Measurements from ENCODE around the gene STAC2. TPM values are rescaled to one million over a fixed set of nuclear protein-coding genes. Genes with fewer than 3 reads are reported as not detected.
A peak's percentile ranks its signal among the peaks of the same experiment; 100 is the strongest.

Gene STAC2
- total RNA-seq, 2 donors from 2014 or later = 0.11 to 0.15 TPM

DNA sequence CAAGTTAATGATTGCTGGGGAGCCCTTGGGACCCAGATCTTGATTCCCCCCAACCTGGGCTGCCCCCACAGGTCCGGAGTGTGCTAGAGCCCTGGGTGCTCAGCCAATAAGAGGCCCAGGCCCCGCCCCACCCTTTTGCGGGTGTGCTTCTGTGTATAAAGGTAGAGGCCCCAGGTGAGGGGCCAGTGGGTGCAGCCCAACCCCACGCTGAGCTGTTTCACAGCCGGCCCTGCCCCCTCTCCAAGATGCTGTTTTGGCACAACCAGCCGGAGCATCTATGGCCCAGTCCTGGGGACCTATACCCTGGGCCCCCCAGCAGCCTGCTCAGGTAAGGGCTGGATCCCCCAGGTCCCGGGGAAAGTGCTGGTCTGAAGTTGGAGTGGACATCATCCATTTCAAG, 11.8 kb upstream of the STAC2 start:
- H3K4me3 ChIP-seq = no peak overlapping the region
- H3K36me3 ChIP-seq = no peaks in the 10 kb centered on the region
- H3K9ac ChIP-seq (ENCODE audit: low read depth in 2 of 2, low read length in 2 of 2) = no peak overlapping the region
- TF ChIP-seq, protein P1, sequence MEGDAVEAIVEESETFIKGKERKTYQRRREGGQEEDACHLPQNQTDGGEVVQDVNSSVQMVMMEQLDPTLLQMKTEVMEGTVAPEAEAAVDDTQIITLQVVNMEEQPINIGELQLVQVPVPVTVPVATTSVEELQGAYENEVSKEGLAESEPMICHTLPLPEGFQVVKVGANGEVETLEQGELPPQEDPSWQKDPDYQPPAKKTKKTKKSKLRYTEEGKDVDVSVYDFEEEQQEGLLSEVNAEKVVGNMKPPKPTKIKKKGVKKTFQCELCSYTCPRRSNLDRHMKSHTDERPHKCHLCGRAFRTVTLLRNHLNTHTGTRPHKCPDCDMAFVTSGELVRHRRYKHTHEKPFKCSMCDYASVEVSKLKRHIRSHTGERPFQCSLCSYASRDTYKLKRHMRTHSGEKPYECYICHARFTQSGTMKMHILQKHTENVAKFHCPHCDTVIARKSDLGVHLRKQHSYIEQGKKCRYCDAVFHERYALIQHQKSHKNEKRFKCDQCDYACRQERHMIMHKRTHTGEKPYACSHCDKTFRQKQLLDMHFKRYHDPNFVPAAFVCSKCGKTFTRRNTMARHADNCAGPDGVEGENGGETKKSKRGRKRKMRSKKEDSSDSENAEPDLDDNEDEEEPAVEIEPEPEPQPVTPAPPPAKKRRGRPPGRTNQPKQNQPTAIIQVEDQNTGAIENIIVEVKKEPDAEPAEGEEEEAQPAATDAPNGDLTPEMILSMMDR (IDR thresholded peaks at IDR 0.05) = no peak
- no peaks in the 10 kb centered on the region for H3K4me1 ChIP-seq
- no peak for DNase-seq
- no peaks in the 10 kb centered on the region for H3K9me3 ChIP-seq
- intact Hi-C loops (cut with DNase I) = loop anchor here (10.0 kb wide), 1 partner anchor 73 kb away; the partner anchor contains the start of gene ARL5C
- H3K27me3 ChIP-seq = no peaks in the 10 kb centered on the region
- no peak overlapping the region for H3K27ac ChIP-seq

DNA sequence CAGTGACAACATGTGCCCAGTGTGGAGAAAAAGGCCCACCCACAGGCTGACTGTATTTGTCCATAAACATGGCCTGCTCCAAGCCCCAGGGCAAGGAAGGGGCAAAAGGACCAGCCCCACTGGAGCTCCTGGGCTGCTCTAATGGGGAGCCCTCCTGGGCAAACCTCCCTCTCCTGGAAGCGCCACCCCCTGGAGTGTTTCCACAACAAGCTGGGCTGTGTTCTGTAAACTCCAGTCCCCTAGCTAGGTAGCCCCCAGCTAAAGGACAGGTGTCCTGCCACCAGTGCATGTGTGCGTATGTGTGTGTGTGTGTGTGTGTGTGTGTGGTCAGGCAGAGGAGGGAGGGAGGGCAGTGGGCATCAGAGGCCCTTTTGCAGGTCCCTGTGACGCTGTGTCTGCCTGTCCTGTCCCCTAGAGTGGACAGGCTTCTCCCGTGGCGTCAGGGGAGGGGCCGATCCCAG, 11.3 kb upstream of the STAC2 start:
- no peaks in the 10 kb centered on the region for H3K4me1 ChIP-seq
- H3K9ac ChIP-seq (ENCODE audit: low read depth in 2 of 2, low read length in 2 of 2) = no peak overlapping the region
- no peaks in the 10 kb centered on the region for H3K9me3 ChIP-seq
- no peak overlapping the region for H3K4me3 ChIP-seq
- H3K27me3 ChIP-seq = no peaks in the 10 kb centered on the region
- no peak for DNase-seq
- intact Hi-C loops (cut with DNase I) = loop anchor here (10.0 kb wide), 1 partner anchor 72 kb away; the partner anchor contains the start of gene ARL5C
- H3K27ac ChIP-seq = no peak overlapping the region
- no peaks in the 10 kb centered on the region for H3K36me3 ChIP-seq
- TF ChIP-seq, protein P1 (IDR thresholded peaks at IDR 0.05) = no peak

GRCh38 chr17:39236450-39236927, 10.7 kb upstream of the STAC2 start:
- Histone ChIP-seq H3K27me3 (peaks cover 3% of the 10 kb centered on the region), H3K36me3 (no peaks in the 10 kb centered on the region), H3K27ac (no peak overlapping the region), H3K9me3 (no peaks in the 10 kb centered on the region), H3K4me3 (no peak overlapping the region), H3K9ac (ENCODE audit: low read depth in 2 of 2, low read length in 2 of 2) (no peak overlapping the region), H3K4me1 (no peaks in the 10 kb centered on the region)
- no peak for DNase-seq
- TF ChIP-seq, protein P1 (IDR thresholded peaks at IDR 0.05) = no peak
- intact Hi-C loops (cut with DNase I) = loop anchor here (10.0 kb wide), 1 partner anchor 72 kb away; the partner anchor contains the start of gene ARL5C

DNA sequence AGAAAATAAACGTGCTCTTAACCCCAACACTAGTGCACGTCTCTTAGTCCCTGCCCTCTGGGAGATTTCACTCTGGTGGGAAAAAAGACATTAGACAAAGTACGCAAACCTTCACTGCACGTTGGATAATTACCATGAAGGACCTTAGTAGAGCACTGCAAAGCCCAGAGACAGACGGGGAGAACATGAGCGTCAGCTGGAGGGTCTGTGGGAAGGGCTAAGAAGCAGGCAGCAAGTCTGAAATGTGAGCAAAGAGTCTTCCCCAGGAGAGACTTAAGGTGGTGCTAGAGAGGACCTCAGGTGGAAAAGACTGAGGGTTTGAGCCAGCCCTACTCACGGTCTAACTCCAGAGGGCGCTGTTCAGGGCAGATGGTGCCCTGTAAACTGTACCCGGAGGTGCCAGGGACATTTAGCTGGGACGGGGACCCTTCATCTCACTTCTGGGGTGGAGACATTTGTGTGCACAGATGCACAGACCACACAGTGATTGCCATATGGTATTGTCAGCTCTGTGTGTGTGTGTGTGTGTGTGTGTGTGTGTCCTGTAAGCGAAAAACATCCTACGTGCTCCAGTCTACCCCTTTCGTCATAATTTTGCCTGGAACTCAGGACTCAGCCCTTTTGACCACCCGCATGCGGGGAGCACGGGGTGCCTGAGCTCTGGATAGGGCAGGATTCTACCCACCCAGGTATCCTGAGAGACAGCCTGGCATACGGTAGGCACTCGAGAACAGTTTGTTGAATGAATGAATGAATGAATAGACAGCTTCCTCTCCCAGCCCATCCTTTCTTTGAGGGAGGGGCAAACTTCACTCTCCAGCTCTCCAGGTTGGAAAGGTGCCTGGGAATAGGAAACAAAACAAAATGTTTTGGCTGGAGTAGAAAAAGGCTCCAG, 10.1 kb upstream of the STAC2 start:
- TF ChIP-seq, protein P1 (IDR thresholded peaks at IDR 0.05) = peak; percentile 45
- Histone ChIP-seq H3K27me3 (peaks cover 3% of the 10 kb centered on the region), H3K9ac (ENCODE audit: low read depth in 2 of 2, low read length in 2 of 2) (no peak overlapping the region), H3K36me3 (no peaks in the 10 kb centered on the region), H3K4me1 (no peaks in the 10 kb centered on the region), H3K27ac (no peak overlapping the region), H3K9me3 (no peaks in the 10 kb centered on the region), H3K4me3 (no peak overlapping the region)
- peak; percentile 45 for DNase-seq
- intact Hi-C loops (cut with DNase I) = loop anchor here (10.0 kb wide), 1 partner anchor 71 kb away; the partner anchor contains the start of gene ARL5C

GRCh38 chr17:39231591-39232551, 6.1 kb upstream of the STAC2 start:
- H3K9me3 ChIP-seq = no peaks in the 10 kb centered on the region
- H3K4me3 ChIP-seq = no peak overlapping the region
- DNase-seq = no peak
- no peaks in the 10 kb centered on the region for H3K36me3 ChIP-seq
- TF ChIP-seq, protein P1 (IDR thresholded peaks at IDR 0.05) = peak; percentile 83
- H3K27me3 ChIP-seq = peaks cover 3% of the 10 kb centered on the region
- H3K9ac ChIP-seq (ENCODE audit: low read depth in 2 of 2, low read length in 2 of 2) = no peak overlapping the region
- no peaks in the 10 kb centered on the region for H3K4me1 ChIP-seq
- intact Hi-C loops (cut with DNase I) = loop anchor here (10.0 kb wide), 1 partner anchor 67 kb away; the partner anchor contains the start of gene ARL5C
- no peak overlapping the region for H3K27ac ChIP-seq

Measured in colonic mucosa (tissue), 4 donors.